Measurements from ENCODE around the gene RGS1.

DNA sequence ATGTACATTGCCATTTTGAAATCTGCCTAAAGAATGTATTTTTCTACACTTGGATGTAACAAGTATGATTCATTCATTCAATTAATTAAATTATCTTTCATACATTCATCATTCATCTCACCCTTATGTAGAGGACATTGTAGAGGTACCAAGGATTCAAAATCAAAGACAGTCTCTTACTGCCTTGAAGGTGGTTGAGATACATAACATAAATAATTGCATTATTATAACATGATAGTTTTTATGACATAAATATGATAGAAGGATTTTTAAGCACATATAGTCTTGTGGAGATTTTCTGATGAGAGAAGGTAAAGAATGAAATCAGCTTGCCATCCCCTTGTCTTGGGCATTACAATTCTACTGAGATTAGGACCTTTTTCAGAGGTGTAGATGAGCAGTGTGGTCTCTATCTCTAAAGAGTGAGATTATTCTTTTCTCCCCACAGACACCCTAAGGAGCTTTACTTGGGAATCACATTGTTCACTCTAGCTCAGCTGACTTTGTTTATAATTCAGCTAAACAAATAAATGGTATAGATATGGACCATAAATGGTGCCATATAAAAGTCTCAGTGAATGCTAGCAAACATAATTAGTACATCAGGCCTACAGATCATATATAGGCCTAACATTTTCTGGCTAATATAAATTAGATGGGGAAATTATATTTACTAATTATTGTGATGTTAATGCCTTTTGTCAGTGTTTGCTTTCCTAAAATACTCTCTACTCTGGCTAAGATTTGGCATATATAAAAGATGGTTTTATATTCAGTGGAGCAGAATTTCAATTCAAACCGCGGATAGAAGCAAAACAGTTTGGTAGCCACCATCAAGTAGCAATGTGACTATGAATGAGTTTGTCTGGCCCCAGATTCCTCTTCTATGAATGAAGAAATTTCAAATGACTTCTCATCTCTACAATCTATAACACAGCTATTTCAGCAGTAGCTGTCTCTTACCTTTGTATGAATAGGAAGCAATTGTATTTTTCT lies 1.9 kb downstream of the RGS1 start:
- TF ChIP-seq EZH2phosphoT487 (IDR thresholded peaks at IDR 0.05; ENCODE audit: insufficient read depth, low read depth), result no peak
- TF ChIP-seq EZH2 (IDR thresholded peaks at IDR 0.05; ENCODE audit: insufficient read depth, poor library complexity, severe bottlenecking), result no peak
